Kidney glomerular epithelial cell (primary cell): Measurements from ENCODE around the gene GIPC2.
"Not testable (repeated sequence)": the region's sequence is repeated elsewhere in the genome, so short reads cannot be mapped to it uniquely, and the experiment has no call there.

Source experiments
- DNase-seq: peaks from one replicate; lab custom pipeline; 2025; lab: John Stamatoyannopoulos, UW

The GIPC2 gene

GRCh38 chr1:78095593-78095992 lies 49.8 kb downstream of the GIPC2 start:
- peak; percentile 31 for DNase-seq

GRCh38 chr1:78096017-78096416 lies 50.3 kb downstream of the GIPC2 start:
- DNase-seq = no peak

GRCh38 chr1:78096976-78097375 lies 51.2 kb downstream of the GIPC2 start:
- no peak for DNase-seq

- no peak for DNase-seq
These were observed 55.3 kb downstream of the GIPC2 start for GRCh38 chr1:78101051-78101450.

GRCh38 chr1:78101514-78101913 lies 55.7 kb downstream of the GIPC2 start:
- DNase-seq = peak; percentile 94

GRCh38 chr1:78102082-78102481 lies 56.3 kb downstream of the GIPC2 start:
- no peak for DNase-seq

GRCh38 chr1:78102916-78103315 lies 57.1 kb downstream of the GIPC2 start:
- no peak for DNase-seq

GRCh38 chr1:78104322-78104721 lies 58.6 kb downstream of the GIPC2 start:
- no peak for DNase-seq

- not testable (repeated sequence) for DNase-seq
These were observed 63.9 kb downstream of the GIPC2 start for GRCh38 chr1:78109659-78110058.

GRCh38 chr1:78113156-78113916 lies 67.6 kb downstream of the GIPC2 start:
- no peak for DNase-seq

GRCh38 chr1:78114034-78114956 lies 68.5 kb downstream of the GIPC2 start:
- DNase-seq = peak; percentile 72

GRCh38 chr1:78120485-78120884 lies 74.7 kb downstream of the GIPC2 start:
- DNase-seq = not testable (repeated sequence)

- no peak for DNase-seq
These were observed 75.9 kb downstream of the GIPC2 start for GRCh38 chr1:78121710-78122109.

GRCh38 chr1:78122389-78122788 lies 76.6 kb downstream of the GIPC2 start:
- no peak for DNase-seq

GRCh38 chr1:78126506-78126905 lies 80.7 kb downstream of the GIPC2 start:
- no peak for DNase-seq

GRCh38 chr1:78132174-78132947 lies 86.6 kb downstream of the GIPC2 start:
- no peak for DNase-seq

GRCh38 chr1:78132948-78133322 lies 87.2 kb downstream of the GIPC2 start:
- DNase-seq = no peak

- no peak for DNase-seq
These were observed 90.9 kb downstream of the GIPC2 start for GRCh38 chr1:78136680-78137079.

- DNase-seq = no peak
These were observed 95.9 kb downstream of the GIPC2 start for GRCh38 chr1:78141531-78142231.

- DNase-seq = no peak
These were observed 97.0 kb downstream of the GIPC2 start for GRCh38 chr1:78142736-78143135.

- no peak for DNase-seq
These were observed 97.4 kb downstream of the GIPC2 start for GRCh38 chr1:78143152-78143551.

GRCh38 chr1:78143673-78144072 lies 97.9 kb downstream of the GIPC2 start:
- no peak for DNase-seq
